Activated naive CD8-positive, alpha-beta T cell (primary cell): ENCODE measurements around the gene UBTD1.
"Not testable (repeated sequence)": the region's sequence is repeated elsewhere in the genome, so short reads cannot be mapped to it uniquely, and the experiment has no call there.

ENCODE experiments used
- H3K27ac Mint-ChIP-seq: one replicate; pipeline ENCODE4 v1.8.0; 2021; ENCODE audit warnings: mixed read lengths
- H3K27me3 Mint-ChIP-seq: one replicate; pipeline ENCODE4 v1.8.0; 2021; ENCODE audit warnings: mixed read lengths
- H3K36me3 Mint-ChIP-seq: one replicate; pipeline ENCODE4 v1.8.0; 2021; ENCODE audit warnings: mixed read lengths
- H3K4me1 Mint-ChIP-seq: one replicate; pipeline ENCODE4 v1.8.0; 2021; ENCODE audit warnings: low read depth, mixed read lengths
- H3K4me3 Mint-ChIP-seq: one replicate; pipeline ENCODE4 v1.8.0; 2021; ENCODE audit warnings: mild to moderate bottlenecking, mixed read lengths
- H3K9me3 Mint-ChIP-seq: one replicate; pipeline ENCODE4 v1.8.0; 2021; ENCODE audit warnings: low read depth, mixed read lengths

The UBTD1 gene

GRCh38 chr10:97549587-97550322 lies 51.0 kb downstream of the UBTD1 start:
- H3K36me3 Mint-ChIP-seq, result no peaks in the 10 kb centered on the region
- H3K27me3 Mint-ChIP-seq, result no peaks in the 10 kb centered on the region
- no peak overlapping the region for H3K4me3 Mint-ChIP-seq
- no peaks in the 10 kb centered on the region for H3K4me1 Mint-ChIP-seq
- H3K27ac Mint-ChIP-seq, result no peak overlapping the region
- H3K9me3 Mint-ChIP-seq, result no peaks in the 10 kb centered on the region

DNA sequence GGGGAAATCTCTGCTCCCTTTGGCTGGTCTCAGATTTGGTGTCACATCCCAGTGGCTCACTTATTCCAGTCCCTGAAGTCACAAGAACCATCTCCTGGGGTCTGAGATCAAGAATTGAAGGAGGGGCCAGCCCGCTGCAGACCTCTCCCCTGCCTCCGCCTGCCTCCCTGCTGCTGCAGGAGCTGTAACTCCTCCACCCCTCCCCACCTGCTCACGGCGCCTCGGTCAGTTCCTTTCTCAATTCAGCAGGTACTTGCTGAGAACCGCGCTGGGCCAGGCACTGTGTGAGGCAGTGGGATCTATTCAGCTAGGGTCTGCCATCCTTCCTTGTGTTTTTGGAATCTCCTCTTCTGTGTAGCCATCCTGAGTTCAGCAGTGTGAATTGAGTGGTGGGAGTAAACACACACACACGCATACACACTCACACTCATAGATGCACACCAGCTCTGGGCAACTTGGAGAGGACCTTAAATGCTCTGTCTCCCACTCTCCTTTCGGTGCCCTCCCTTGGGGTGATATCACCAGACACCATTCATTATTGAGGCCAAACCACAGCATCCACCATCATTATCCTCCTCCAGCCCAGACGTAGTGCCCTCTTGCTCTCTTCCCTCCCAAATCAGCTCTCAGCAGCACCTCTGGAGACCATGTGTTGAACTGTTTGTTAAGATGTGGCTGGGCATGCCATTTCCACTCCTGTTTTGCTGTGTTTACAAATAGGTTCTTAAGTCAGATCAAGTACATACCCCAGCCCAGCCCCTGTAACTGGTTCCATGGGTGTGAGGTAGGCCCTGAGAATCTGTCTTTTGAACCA lies 51.8 kb downstream of the UBTD1 start:
- Mint-ChIP-seq H3K4me3 (no peak overlapping the region), H3K9me3 (no peaks in the 10 kb centered on the region), H3K27ac (no peak overlapping the region), H3K27me3 (no peaks in the 10 kb centered on the region), H3K4me1 (no peaks in the 10 kb centered on the region), H3K36me3 (no peaks in the 10 kb centered on the region)

DNA sequence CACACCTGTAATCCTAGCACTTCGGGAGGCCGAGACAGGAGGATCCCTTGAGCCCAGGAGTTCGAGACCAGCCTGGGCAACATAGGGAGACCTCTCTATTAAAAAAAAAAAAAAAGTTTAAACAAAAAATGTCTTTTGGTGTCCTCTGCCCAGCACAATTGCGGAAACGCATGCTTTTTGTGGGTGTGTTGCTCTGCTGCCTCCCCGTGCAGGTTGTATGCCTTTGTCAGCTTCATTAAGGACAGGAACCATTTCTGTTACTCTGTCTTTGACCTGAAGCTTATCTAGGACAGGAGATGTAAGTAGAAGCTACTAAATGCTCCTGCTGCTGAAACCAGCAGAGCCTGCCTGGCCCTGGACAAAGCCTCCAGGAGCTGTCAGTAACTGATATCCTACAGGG lies 52.5 kb downstream of the UBTD1 start:
- H3K9me3 Mint-ChIP-seq, result no peaks in the 10 kb centered on the region
- no peaks in the 10 kb centered on the region for H3K36me3 Mint-ChIP-seq
- no peaks in the 10 kb centered on the region for H3K4me1 Mint-ChIP-seq
- no peaks in the 10 kb centered on the region for H3K27me3 Mint-ChIP-seq
- no peak overlapping the region for H3K27ac Mint-ChIP-seq
- H3K4me3 Mint-ChIP-seq, result no peak overlapping the region

DNA sequence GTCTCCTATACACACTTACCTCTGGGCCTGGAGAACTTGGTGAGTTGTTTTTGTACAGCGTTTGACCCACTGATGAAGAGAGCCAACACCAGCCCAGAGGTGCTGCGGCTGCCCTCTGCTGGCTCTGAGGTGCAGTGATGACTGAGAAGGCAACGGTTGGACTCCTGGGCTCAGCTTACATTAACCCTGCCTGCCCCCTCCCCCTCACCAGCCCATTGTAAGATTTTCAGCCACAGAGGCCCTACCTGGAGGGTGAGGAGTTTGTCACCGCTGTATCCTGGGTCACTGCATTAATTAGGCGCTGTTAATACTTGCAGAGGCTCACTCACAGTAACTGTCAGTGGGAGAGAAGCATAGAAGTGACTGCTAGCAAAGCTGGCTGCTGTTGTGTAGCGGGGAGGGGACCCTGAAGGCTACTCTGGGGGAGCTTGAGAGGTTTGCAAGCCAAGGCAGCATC lies 54.9 kb downstream of the UBTD1 start:
- H3K36me3 Mint-ChIP-seq, result no peaks in the 10 kb centered on the region
- H3K4me3 Mint-ChIP-seq, result no peak overlapping the region
- H3K27ac Mint-ChIP-seq, result no peak overlapping the region

GRCh38 chr10:97554336-97554735 lies 55.6 kb downstream of the UBTD1 start:
- not testable (repeated sequence) for H3K36me3 Mint-ChIP-seq

More for the DNA sequence above, 54.9 kb downstream of the UBTD1 start:
- Mint-ChIP-seq H3K4me1 (no peaks in the 10 kb centered on the region), H3K9me3 (no peaks in the 10 kb centered on the region), H3K27me3 (no peaks in the 10 kb centered on the region)

GRCh38 chr10:97555541-97555940 lies 56.8 kb downstream of the UBTD1 start:
- not testable (repeated sequence) for H3K9me3 Mint-ChIP-seq, H3K4me1 Mint-ChIP-seq, H3K27me3 Mint-ChIP-seq, H3K4me3 Mint-ChIP-seq, H3K27ac Mint-ChIP-seq, H3K36me3 Mint-ChIP-seq

More at GRCh38 chr10:97554336-97554735, 55.6 kb downstream of the UBTD1 start:
- H3K4me3 Mint-ChIP-seq, H3K4me1 Mint-ChIP-seq, H3K9me3 Mint-ChIP-seq, H3K27me3 Mint-ChIP-seq, H3K27ac Mint-ChIP-seq: not testable (repeated sequence)

DNA sequence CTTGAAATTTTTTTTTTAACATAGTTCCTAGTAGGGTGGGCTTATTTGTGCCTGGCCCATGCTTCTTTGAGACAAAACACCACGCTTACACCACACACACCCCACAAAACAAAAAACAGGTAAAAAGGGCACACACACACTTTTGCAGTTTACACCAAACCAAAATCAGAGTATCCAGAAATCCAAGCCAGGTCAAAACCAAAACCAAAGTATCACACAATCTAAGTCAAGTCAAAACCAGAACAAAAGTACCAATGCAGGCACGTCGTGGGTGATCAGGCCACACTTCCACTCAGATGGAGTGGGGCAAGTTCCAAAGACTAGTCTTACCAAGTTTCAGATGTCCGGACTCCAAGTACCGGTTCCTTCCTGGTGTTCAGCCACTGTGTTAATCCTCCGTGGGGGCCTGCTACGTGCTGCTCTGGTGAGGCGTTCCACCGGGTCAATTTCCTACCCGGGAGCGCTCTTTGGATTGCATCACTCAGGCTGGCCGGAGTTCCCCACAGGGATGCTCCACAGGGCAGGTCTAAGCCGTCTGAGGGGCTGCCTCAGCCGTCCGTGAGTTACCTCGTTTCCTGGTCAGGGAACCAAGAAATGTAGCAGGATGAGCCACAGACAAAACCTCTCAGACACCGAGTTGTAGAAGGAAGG lies 62.1 kb downstream of the UBTD1 start:
- not testable (repeated sequence) for H3K4me3 Mint-ChIP-seq, H3K4me1 Mint-ChIP-seq, H3K27me3 Mint-ChIP-seq, H3K27ac Mint-ChIP-seq, H3K9me3 Mint-ChIP-seq, H3K36me3 Mint-ChIP-seq

DNA sequence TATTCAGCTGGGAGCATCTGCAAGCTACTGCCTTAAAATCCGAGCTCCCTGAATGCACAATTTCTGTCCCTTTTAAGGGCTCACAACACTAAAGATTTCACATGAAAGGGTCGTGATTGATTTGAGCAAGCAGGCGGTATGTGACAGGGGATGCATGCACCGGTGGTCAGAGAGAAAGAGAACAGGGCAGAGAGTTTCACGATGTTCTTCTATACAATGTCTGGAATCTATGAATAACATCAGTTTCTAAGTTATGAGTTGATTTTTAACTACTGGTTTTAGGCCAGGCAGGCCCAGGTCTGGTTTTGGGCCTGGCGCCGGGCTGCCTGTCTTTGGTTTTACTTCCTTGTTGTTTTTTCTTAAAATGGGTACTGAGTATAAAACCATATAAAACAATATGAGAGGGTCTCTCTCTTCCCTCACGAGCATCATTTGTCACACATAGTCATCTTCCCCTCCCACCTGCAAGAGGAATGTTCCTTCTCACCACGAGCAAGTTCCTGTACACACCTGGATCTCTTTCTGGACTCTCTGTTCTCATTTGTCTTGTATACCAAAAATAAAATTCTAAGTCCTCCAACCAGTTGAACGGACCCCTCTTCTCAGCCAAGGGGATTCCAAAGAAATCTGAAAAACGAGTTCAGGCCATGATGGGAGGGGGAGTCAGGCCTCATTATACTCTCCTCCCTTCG lies 62.8 kb downstream of the UBTD1 start:
- H3K27me3 Mint-ChIP-seq, H3K36me3 Mint-ChIP-seq, H3K4me3 Mint-ChIP-seq, H3K4me1 Mint-ChIP-seq, H3K27ac Mint-ChIP-seq, H3K9me3 Mint-ChIP-seq: not testable (repeated sequence)

DNA sequence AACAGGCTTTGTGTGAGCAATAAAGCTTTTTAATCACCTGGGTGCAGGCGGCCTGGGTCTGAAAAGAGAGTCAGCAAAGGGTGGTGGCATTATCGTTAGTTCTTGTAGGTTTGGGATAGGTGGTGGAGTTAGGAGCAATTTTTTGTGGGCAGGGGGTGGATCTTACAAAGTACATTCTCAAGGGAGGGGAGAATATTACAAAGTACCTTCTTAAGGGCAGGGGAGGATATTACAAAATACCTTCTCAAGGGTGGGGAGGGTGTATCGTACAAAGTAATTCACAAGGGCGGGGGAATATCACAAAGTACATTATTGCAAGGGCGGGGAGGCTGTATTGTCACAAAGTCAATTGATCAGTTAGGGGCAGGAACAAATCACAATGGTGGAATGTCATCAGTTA lies 63.6 kb downstream of the UBTD1 start:
- H3K9me3 Mint-ChIP-seq, result not testable (repeated sequence)

DNA sequence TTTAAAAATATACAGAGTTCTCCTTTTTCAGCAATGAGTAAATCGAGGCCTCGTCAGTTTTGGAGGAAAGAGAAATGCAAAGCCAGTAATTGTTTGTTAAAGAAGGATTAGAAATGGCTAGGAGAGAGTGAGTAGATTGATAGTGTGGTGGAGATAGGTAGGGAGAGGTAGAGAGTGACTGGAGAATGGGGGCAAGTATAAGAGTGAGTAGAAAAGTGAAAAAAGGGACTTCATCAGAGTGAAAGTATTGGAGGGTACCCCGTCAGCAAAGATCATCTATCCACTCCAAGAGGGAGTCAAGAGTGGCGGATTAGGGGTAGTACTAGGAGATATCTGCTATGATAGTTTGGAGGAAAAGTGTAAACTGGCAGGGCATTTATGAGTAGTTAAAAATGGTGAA lies 64.6 kb downstream of the UBTD1 start:
- H3K36me3 Mint-ChIP-seq, result no peaks in the 10 kb centered on the region
- no peaks in the 10 kb centered on the region for H3K9me3 Mint-ChIP-seq
- H3K4me3 Mint-ChIP-seq, result no peak overlapping the region
- no peak overlapping the region for H3K27ac Mint-ChIP-seq
- H3K27me3 Mint-ChIP-seq, result no peaks in the 10 kb centered on the region
- no peaks in the 10 kb centered on the region for H3K4me1 Mint-ChIP-seq

More for the DNA sequence above, 63.6 kb downstream of the UBTD1 start:
- not testable (repeated sequence) for H3K27ac Mint-ChIP-seq, H3K36me3 Mint-ChIP-seq, H3K27me3 Mint-ChIP-seq, H3K4me3 Mint-ChIP-seq, H3K4me1 Mint-ChIP-seq

DNA sequence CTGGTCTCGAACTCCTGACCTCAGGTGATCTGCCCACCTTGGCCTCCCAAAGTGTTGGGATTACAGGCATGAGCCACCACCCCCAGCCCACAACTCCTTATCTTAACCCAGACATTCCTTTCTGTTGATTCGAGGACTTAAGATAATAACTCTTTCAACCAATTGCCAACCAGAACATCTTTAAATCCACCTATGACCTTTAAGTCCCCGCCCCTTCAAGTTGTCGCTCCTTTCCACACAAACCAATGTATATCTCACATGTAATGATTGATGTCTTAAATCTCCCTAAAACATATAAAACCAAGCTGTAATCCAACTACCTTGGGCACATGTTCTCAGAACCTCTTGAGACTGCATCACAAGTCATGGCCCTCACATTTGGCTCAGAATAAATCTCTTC lies 66.1 kb downstream of the UBTD1 start:
- H3K36me3 Mint-ChIP-seq, result peaks cover 3% of the 10 kb centered on the region
- H3K4me3 Mint-ChIP-seq, result no peak overlapping the region
- H3K9me3 Mint-ChIP-seq, result no peaks in the 10 kb centered on the region
- no peaks in the 10 kb centered on the region for H3K4me1 Mint-ChIP-seq
- H3K27me3 Mint-ChIP-seq, result no peaks in the 10 kb centered on the region
- H3K27ac Mint-ChIP-seq, result no peak overlapping the region

DNA sequence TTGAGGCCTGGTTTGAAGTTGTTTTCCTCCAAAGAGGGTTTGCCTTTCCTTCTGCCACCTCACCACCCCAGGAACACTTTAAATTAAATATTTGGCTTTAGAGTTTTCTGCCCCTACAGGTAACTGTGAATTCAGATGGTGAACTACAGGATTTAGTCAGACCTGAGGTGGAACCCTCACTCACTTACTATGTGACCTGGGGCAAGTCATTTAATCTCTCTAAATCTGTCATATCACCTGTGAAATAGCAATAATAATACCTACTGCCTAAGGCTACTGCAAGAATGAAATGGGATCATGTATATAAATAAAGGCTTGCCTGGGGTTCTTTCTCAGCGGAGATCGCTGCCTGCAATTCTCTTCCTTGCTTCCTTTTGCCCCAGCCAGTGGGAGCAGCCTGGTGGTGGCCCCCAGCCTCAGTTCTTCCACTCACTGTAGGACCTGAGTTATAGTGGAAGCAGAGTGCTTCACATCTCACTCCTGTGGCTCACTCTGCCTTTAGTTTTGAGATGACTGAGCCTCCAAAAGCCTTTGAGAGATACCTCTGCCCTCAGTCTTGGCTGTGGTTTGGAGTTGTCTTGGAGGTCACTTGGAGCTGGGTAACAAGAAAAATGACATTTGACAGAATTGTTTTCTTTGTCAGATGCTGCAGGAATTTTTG lies 67.7 kb downstream of the UBTD1 start:
- Mint-ChIP-seq H3K9me3 (no peaks in the 10 kb centered on the region), H3K4me3 (no peak overlapping the region), H3K36me3 (peaks cover 3% of the 10 kb centered on the region), H3K27me3 (no peaks in the 10 kb centered on the region), H3K27ac (no peak overlapping the region), H3K4me1 (no peaks in the 10 kb centered on the region)

GRCh38 chr10:97567891-97568290 lies 69.2 kb downstream of the UBTD1 start:
- no peaks in the 10 kb centered on the region for H3K9me3 Mint-ChIP-seq
- no peaks in the 10 kb centered on the region for H3K27me3 Mint-ChIP-seq
- H3K36me3 Mint-ChIP-seq, result peaks cover 3% of the 10 kb centered on the region
- H3K4me3 Mint-ChIP-seq, result no peak overlapping the region
- no peak overlapping the region for H3K27ac Mint-ChIP-seq
- no peaks in the 10 kb centered on the region for H3K4me1 Mint-ChIP-seq

DNA sequence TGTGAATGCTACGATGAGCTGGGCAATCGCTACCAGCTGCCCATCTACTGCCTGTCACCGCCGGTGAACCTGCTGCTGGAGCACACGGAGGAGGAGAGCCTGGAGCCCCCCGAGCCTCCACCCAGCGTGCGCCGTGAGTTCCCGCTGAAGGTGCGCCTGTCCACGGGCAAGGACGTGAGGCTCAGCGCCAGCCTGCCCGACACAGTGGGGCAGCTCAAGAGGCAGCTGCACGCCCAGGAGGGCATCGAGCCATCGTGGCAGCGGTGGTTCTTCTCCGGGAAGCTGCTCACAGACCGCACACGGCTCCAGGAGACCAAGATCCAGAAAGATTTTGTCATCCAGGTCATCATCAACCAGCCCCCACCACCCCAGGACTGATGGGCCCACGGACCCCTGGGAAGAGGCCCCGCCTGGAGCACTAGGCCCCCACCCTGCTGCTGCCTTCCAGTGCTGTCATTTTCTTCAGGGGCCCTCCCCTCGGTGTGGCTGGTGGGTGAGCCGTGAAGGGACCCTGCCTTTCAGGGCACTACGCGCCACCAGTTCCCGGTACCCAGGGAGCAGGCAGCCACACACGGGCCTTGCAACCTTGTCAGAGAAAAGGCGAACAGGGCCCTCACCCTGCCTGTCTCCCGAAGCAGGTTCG lies 71.5 kb downstream of the UBTD1 start:
- Mint-ChIP-seq H3K36me3 (peaks cover 3% of the 10 kb centered on the region), H3K9me3 (no peaks in the 10 kb centered on the region), H3K27me3 (no peaks in the 10 kb centered on the region), H3K27ac (no peak overlapping the region), H3K4me3 (no peak overlapping the region), H3K4me1 (no peaks in the 10 kb centered on the region)
